Neuron (in vitro differentiated cells): Measurements from ENCODE around the gene AKNAD1.
A peak's percentile ranks its signal among the peaks of the same experiment; 100 is the strongest.

Source experiments
- H2AFZ ChIP-seq: one replicate; pipeline ENCODE4 v1.6.1; 2013; ENCODE audit warnings: low read depth, mild to moderate bottlenecking, inconsistent platforms, low read length, moderate library complexity
- H3K27me3 ChIP-seq: one replicate; pipeline ENCODE4 v1.6.1; 2013; ENCODE audit warnings: low read length; ENCODE audit not compliant: insufficient read depth
- H3K36me3 ChIP-seq: one replicate; pipeline ENCODE4 v1.6.1; 2013; ENCODE audit warnings: low read length; ENCODE audit not compliant: insufficient read depth
- H3K4me1 ChIP-seq: one replicate; pipeline ENCODE4 v1.6.1; 2013; ENCODE audit warnings: low read length; ENCODE audit not compliant: insufficient read depth
- H3K4me3 ChIP-seq: 2 replicates; pipeline ENCODE4 v1.5.1; 2013; ENCODE audit warnings: mild to moderate bottlenecking, low read length, moderate library complexity
- H3K9me3 ChIP-seq: one replicate; pipeline ENCODE4 v1.6.1; 2013; ENCODE audit warnings: low read length

Gene AKNAD1

DNA sequence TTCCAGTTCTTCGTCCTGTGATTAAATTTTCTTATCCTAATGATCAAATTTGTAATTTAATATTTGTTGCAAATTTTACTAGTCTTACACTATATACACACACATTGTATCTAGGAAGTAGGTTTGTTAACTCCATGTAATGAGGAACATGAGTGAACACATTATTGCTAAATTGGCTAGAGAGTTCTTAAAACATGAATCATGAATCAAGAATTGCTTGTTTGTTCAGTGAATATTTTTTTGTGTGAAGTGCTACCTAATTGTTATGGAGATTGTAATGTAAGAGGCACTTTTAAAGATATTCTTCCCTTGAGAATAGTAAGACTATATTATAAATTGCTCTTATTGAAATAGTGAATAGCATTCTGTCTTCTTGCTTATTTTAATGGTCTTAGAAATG lies 24.5 kb upstream of the AKNAD1 start:
- Histone ChIP-seq H3K27me3 (no peaks in the 10 kb centered on the region), H3K36me3 (no peaks in the 10 kb centered on the region), H3K4me1 (peaks cover 15% of the 10 kb centered on the region), H3K4me3 (no peak overlapping the region), H2AFZ (no peak overlapping the region), H3K9me3 (no peaks in the 10 kb centered on the region)

DNA sequence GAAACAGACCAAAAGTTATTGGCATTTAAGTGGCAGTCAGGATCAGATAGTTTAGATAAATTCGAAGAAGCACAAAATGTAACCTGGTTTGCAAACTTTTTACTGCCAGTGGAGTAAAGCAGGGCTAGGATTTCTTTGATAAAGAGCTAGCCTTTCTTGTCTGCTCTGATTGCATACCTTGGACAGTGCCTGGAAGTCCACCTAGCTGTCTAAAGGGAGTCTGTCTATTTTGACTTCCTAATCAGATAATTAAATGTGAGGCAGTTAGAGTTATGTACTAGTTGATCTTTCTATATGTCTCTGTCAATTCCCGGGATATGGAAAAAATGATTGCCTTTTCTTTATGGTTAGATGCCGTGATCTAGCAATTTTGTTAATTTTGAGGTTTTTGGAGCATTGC lies 24.0 kb upstream of the AKNAD1 start:
- Histone ChIP-seq H3K27me3 (no peaks in the 10 kb centered on the region), H3K4me1 (peaks cover 15% of the 10 kb centered on the region), H3K9me3 (no peaks in the 10 kb centered on the region), H2AFZ (no peak overlapping the region), H3K4me3 (no peak overlapping the region), H3K36me3 (no peaks in the 10 kb centered on the region)

GRCh38 chr1:108878678-108879077 lies 21.8 kb upstream of the AKNAD1 start:
- Histone ChIP-seq H3K4me1 (peaks cover 13% of the 10 kb centered on the region), H3K4me3 (peak overlapping the region; percentile 14)

GRCh38 chr1:108878160-108878469 lies 21.2 kb upstream of the AKNAD1 start:
- Histone ChIP-seq H2AFZ (peak overlapping the region; percentile 99), H3K4me3 (peak overlapping the region; percentile 82), H3K36me3 (no peaks in the 10 kb centered on the region), H3K27me3 (peaks cover 3% of the 10 kb centered on the region), H3K9me3 (no peaks in the 10 kb centered on the region), H3K4me1 (peaks cover 13% of the 10 kb centered on the region)

More at GRCh38 chr1:108878678-108879077, 21.8 kb upstream of the AKNAD1 start:
- Histone ChIP-seq H3K27me3 (peaks cover 3% of the 10 kb centered on the region), H3K9me3 (no peaks in the 10 kb centered on the region), H3K36me3 (no peaks in the 10 kb centered on the region), H2AFZ (no peak overlapping the region)

DNA sequence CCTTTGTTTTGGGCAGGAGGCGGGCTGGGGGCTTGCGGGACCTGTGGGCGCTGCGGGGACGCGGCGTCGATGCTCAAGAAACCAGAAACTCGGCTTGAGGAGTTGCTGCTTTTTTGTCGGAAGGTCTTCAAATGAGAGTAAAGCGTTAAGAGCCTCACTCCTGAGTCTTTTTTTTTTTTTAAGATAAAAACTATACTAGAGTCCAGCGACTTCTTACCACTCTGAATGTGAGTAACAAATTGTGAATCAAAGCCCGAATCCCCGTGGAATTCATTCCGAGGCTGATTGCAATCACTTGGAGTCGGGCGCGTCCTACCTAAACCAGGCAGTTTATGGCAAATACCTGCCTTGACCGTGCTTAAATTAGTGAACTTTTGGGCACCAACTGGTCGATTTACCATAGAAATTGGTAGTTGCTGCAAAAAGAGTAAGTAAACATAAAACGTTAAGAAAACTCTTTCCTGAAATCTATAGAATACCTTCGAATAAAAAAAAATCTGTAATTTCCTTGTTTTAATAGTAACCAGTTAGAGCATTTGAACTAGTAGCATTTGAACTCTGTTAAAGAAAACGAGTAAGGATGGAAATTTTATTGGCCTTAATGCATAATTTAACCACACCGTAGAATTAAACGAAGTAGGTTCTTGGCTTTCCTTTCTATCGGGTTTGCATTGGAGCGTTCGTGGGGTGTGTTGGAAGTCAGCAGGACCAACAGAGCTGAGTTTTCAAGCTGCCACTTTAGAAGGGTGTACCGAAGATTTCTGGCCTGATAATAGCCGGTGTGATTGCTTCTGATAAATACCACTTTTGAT lies 20.7 kb upstream of the AKNAD1 start:
- peak overlapping the region; percentile 99 for H2AFZ ChIP-seq
- no peaks in the 10 kb centered on the region for H3K9me3 ChIP-seq
- peaks cover 13% of the 10 kb centered on the region for H3K4me1 ChIP-seq
- H3K4me3 ChIP-seq, result peak overlapping the region; percentile 82
- no peaks in the 10 kb centered on the region for H3K36me3 ChIP-seq
- peaks cover 4% of the 10 kb centered on the region for H3K27me3 ChIP-seq

- Histone ChIP-seq H3K9me3 (no peaks in the 10 kb centered on the region), H3K4me1 (no peaks in the 10 kb centered on the region), H3K36me3 (no peaks in the 10 kb centered on the region), H2AFZ (no peak overlapping the region), H3K27me3 (peaks cover 17% of the 10 kb centered on the region), H3K4me3 (no peak overlapping the region)
Observed at GRCh38 chr1:108871050-108871724, 14.3 kb upstream of the AKNAD1 start.

DNA sequence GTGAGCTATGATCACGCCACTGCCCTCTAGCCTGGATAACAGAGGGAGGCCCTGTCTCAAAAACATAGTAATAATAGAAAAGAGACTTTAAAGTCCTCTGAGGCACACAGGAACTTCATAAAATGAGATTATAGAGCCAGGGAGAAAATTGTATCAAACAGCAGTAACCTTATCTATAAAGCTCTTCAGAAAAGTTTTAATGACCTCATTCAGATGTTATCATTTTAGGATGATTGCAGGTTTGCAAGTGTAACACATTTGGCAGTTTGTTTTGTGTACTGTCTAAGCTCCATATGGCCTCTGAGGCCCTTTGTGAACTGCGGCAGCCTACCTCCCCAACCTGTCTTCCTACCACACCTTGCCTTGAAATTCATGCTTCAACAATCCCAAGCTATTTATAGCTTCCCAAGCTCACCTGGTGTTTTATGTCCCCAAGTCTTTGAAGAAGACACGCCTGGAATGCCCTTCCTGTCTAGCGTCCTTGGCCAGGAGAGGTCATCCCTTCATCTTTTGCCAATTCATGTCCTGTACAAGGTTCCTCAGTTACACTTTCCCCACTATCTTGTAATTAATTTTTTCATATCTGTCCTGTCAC lies 8.5 kb upstream of the AKNAD1 start:
- no peak overlapping the region for H2AFZ ChIP-seq
- no peak overlapping the region for H3K4me3 ChIP-seq
- no peaks in the 10 kb centered on the region for H3K4me1 ChIP-seq
- no peaks in the 10 kb centered on the region for H3K36me3 ChIP-seq
- no peaks in the 10 kb centered on the region for H3K9me3 ChIP-seq
- peaks cover 3% of the 10 kb centered on the region for H3K27me3 ChIP-seq

DNA sequence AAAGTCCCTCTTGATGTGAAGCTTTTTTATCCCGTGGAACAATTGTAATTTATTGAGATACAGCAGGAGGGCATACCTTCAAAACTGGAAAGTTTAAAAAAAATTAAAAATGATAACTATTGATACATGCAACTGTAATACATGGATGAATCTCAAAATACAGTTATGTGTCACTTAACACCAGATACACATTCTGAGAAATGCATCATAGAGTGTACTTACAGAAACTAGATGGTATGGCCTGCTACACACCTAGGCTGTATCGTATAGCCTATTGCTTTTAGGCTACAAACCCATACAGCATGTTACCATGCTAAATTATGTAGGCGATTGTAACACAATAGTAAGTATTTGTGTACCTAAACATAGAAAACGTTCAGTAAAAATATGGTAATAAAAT lies 7.1 kb upstream of the AKNAD1 start:
- Histone ChIP-seq H3K4me1 (no peaks in the 10 kb centered on the region), H3K27me3 (peaks cover 3% of the 10 kb centered on the region), H3K4me3 (no peak overlapping the region), H3K36me3 (no peaks in the 10 kb centered on the region), H2AFZ (no peak overlapping the region), H3K9me3 (no peaks in the 10 kb centered on the region)

DNA sequence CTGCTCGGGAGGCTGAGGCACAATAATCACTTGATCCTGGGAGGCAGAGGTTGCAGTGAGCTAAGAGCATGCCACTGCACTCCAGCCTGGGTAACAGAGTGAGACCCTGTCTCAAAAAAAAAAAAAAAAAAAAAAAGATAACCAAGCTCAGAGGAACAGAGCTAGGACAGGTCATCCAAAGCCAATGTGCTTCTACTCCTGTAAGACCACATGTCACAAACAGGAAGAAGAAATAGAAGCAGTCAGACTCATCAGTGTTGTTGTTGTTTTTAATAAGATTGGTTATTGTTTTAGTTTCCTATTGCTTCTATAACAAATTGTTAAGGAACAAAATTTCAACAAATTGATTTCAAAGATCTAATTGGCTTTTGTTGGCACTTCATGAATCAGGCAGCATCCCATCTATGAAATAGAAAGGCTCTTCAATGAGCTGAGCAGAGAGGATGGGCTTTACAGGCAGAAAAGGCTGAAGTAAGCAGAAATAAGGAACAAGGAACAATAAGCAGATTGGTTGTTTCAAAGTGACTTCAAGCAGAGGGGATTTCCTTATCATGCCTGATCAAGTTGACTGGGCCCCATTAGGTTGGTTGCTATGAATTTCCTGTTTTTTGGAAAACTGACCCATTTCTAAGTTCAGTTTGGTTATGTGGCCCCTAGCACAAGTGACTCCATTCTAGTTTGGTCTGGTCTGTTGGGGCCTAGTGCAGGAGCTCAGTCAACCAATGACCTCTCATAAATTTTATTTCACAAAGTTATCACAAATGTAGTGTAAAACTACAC lies 6.0 kb upstream of the AKNAD1 start:
- H3K4me3 ChIP-seq, result no peak overlapping the region
- H3K9me3 ChIP-seq, result no peaks in the 10 kb centered on the region
- peaks cover 10% of the 10 kb centered on the region for H3K4me1 ChIP-seq
- no peak overlapping the region for H2AFZ ChIP-seq
- no peaks in the 10 kb centered on the region for H3K27me3 ChIP-seq
- no peaks in the 10 kb centered on the region for H3K36me3 ChIP-seq

GRCh38 chr1:108862017-108862610 lies 5.2 kb upstream of the AKNAD1 start:
- Histone ChIP-seq H3K9me3 (no peaks in the 10 kb centered on the region), H2AFZ (no peak overlapping the region), H3K36me3 (no peaks in the 10 kb centered on the region), H3K27me3 (no peaks in the 10 kb centered on the region), H3K4me1 (peaks cover 17% of the 10 kb centered on the region), H3K4me3 (no peak overlapping the region)

DNA sequence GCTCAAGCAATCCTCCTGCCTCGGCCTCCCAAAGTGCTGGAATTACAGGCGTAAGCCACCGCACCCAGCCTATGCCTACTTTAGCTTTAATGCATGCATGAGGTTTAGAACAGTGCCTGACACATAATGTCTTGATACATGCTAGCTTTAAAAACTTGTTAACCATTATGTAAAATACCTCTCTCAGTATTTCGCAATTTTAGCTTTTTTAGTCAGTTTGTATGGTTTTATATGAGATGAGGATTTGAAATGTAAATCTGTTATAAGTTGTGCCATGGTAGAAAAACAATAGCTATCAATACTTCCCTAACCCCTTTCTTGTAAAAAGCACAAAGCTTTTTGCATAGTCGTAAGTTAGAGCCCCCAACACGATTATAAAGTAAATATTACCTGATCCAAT lies 4.7 kb upstream of the AKNAD1 start:
- Histone ChIP-seq H3K36me3 (no peaks in the 10 kb centered on the region), H3K9me3 (no peaks in the 10 kb centered on the region), H3K4me3 (no peak overlapping the region), H2AFZ (no peak overlapping the region), H3K4me1 (peaks cover 17% of the 10 kb centered on the region), H3K27me3 (no peaks in the 10 kb centered on the region)

GRCh38 chr1:108860190-108860907 lies 3.5 kb upstream of the AKNAD1 start:
- no peaks in the 10 kb centered on the region for H3K27me3 ChIP-seq
- H3K4me3 ChIP-seq, result no peak overlapping the region
- no peak overlapping the region for H2AFZ ChIP-seq
- no peaks in the 10 kb centered on the region for H3K9me3 ChIP-seq
- peaks cover 17% of the 10 kb centered on the region for H3K4me1 ChIP-seq
- no peaks in the 10 kb centered on the region for H3K36me3 ChIP-seq
